ENCODE results near the gene STPG4. TPM values are rescaled to one million over a fixed set of nuclear protein-coding genes. Genes with fewer than 3 reads are reported as not detected.

Gene STPG4
- total RNA-seq, 1 experiment from 2014 or later = not detected

GRCh38 chr2:47194410-47194809 lies 39.3 kb upstream of the STPG4 start:
- H3K27ac Mint-ChIP-seq (ENCODE audit: low read depth, unreplicated experiment) = peak overlapping the region; percentile 8
- H3K4me3 Mint-ChIP-seq (ENCODE audit: unreplicated experiment) = peak overlapping the region; percentile 12
- no peaks in the 10 kb centered on the region for H3K27me3 Mint-ChIP-seq (ENCODE audit: insufficient read depth, unreplicated experiment)
- ChIA-PET CTCF (interaction anchor here (0.8 to 1.1 kb wide), 4 partner anchors 13 to 141 kb away, joined by 3 to 4 read pairs (median 3); no protein-coding TSS in a partner anchor), POLR2A (interaction anchor here (0.6 to 1.2 kb wide), 4 partner anchors 9 to 810 kb away, joined by 3 read pairs; no protein-coding TSS in a partner anchor)
- peaks cover 4% of the 10 kb centered on the region for H3K36me3 Mint-ChIP-seq (ENCODE audit: insufficient read depth, unreplicated experiment)
- no peak for TF ChIP-seq CTCF (IDR thresholded peaks at IDR 0.05; ENCODE audit: unreplicated experiment)
- BruUV-seq (replicated peaks) = no TSS peak
- intact Hi-C loops (cut with micrococcal nuclease) = no loop called here
- DNase-seq (ENCODE audit: unreplicated experiment) = no peak
- no peaks in the 10 kb centered on the region for H3K9me3 Mint-ChIP-seq (ENCODE audit: unreplicated experiment)
- H3K4me1 Mint-ChIP-seq (ENCODE audit: insufficient read depth, unreplicated experiment) = peaks cover 68% of the 10 kb centered on the region

GRCh38 chr2:47193607-47194006 lies 38.5 kb upstream of the STPG4 start:
- ChIA-PET CTCF (interaction anchor here (0.9 kb wide), 1 partner anchor 79 kb away, joined by 4 read pairs; no protein-coding TSS in a partner anchor), POLR2A (interaction anchor here (0.6 to 1.0 kb wide), 4 partner anchors 10 to 78 kb away, joined by 3 read pairs; no protein-coding TSS in a partner anchor)
- Mint-ChIP-seq H3K9me3 (ENCODE audit: unreplicated experiment) (no peaks in the 10 kb centered on the region), H3K27ac (ENCODE audit: low read depth, unreplicated experiment) (peak overlapping the region; percentile 97), H3K4me3 (ENCODE audit: unreplicated experiment) (peak overlapping the region; percentile 12), H3K36me3 (ENCODE audit: insufficient read depth, unreplicated experiment) (peaks cover 4% of the 10 kb centered on the region), H3K27me3 (ENCODE audit: insufficient read depth, unreplicated experiment) (no peaks in the 10 kb centered on the region), H3K4me1 (ENCODE audit: insufficient read depth, unreplicated experiment) (peaks cover 65% of the 10 kb centered on the region)
- DNase-seq (ENCODE audit: unreplicated experiment) = no peak
- intact Hi-C loops (cut with micrococcal nuclease) = no loop called here
- no TSS peak for BruUV-seq (replicated peaks)
- no peak for TF ChIP-seq CTCF (IDR thresholded peaks at IDR 0.05; ENCODE audit: unreplicated experiment)

- Mint-ChIP-seq H3K36me3 (ENCODE audit: insufficient read depth, unreplicated experiment) (peaks cover 4% of the 10 kb centered on the region), H3K27me3 (ENCODE audit: insufficient read depth, unreplicated experiment) (no peaks in the 10 kb centered on the region), H3K27ac (ENCODE audit: low read depth, unreplicated experiment) (peak overlapping the region; percentile 11), H3K4me3 (ENCODE audit: unreplicated experiment) (no peak overlapping the region), H3K9me3 (ENCODE audit: unreplicated experiment) (no peaks in the 10 kb centered on the region), H3K4me1 (ENCODE audit: insufficient read depth, unreplicated experiment) (peaks cover 60% of the 10 kb centered on the region)
- intact Hi-C loops (cut with micrococcal nuclease) = no loop called here
- TF ChIP-seq CTCF (IDR thresholded peaks at IDR 0.05; ENCODE audit: unreplicated experiment) = no peak
- no TSS peak for BruUV-seq (replicated peaks)
- no peak for DNase-seq (ENCODE audit: unreplicated experiment)
- CTCF ChIA-PET = no interaction called here
- POLR2A ChIA-PET = interaction anchor here (0.6 to 1.2 kb wide), 2 partner anchors 33 to 1126 kb away, joined by 3 read pairs; no protein-coding TSS in a partner anchor
These were observed 35.2 kb upstream of the STPG4 start for GRCh38 chr2:47190188-47190881.

GRCh38 chr2:47189635-47190034 lies 34.5 kb upstream of the STPG4 start:
- ChIA-PET CTCF (no interaction called here), POLR2A (interaction anchor here (1.2 kb wide), 1 partner anchor 33 kb away, joined by 3 read pairs; no protein-coding TSS in a partner anchor)
- Mint-ChIP-seq H3K27me3 (ENCODE audit: insufficient read depth, unreplicated experiment) (no peaks in the 10 kb centered on the region), H3K9me3 (ENCODE audit: unreplicated experiment) (no peaks in the 10 kb centered on the region), H3K4me3 (ENCODE audit: unreplicated experiment) (no peak overlapping the region), H3K36me3 (ENCODE audit: insufficient read depth, unreplicated experiment) (no peaks in the 10 kb centered on the region), H3K27ac (ENCODE audit: low read depth, unreplicated experiment) (peak overlapping the region; percentile 11), H3K4me1 (ENCODE audit: insufficient read depth, unreplicated experiment) (peaks cover 53% of the 10 kb centered on the region)
- TF ChIP-seq CTCF (IDR thresholded peaks at IDR 0.05; ENCODE audit: unreplicated experiment) = no peak
- intact Hi-C loops (cut with micrococcal nuclease) = no loop called here
- DNase-seq (ENCODE audit: unreplicated experiment) = peak; percentile 68
- no TSS peak for BruUV-seq (replicated peaks)

All from MCF 10A (cell line).